Esophagus muscularis mucosa (tissue), 3 donors: Measurements from ENCODE around the gene IMP3.

Experiments used
- CTCF ChIP-seq, 3 experiments: fragments of 200-600 bp in 2 of 3; fragments of 450-650 bp in 1 of 3; sonication (generic) in 2 of 3; IDR thresholded peaks; one replicate each; pipeline ENCODE4 v1.5.1; 2017 to 2019; ENCODE audit warnings: antibody characterized with exemption in 3 of 3, mild to moderate bottlenecking in 2 of 3, moderate library complexity in 1 of 3
- POLR2AphosphoS5 ChIP-seq, 2 donors: sonication (generic); formaldehyde crosslinking; IDR thresholded peaks; one replicate each; pipeline ENCODE4 v1.6.1; 2017; ENCODE audit warnings: antibody characterized with exemption in 2 of 2

- TF ChIP-seq CTCF (IDR thresholded peaks at IDR 0.05) (peak; percentile 84 to 90 (median 88)), POLR2AphosphoS5 (IDR thresholded peaks at IDR 0.05) (peak in 1 of 2 donors; percentile 39)
These were observed 46.2 kb upstream of the IMP3 start for GRCh38 chr15:75686212-75686642.
